ENCODE measurements around the gene TEX13A.

The TEX13A gene

DNA sequence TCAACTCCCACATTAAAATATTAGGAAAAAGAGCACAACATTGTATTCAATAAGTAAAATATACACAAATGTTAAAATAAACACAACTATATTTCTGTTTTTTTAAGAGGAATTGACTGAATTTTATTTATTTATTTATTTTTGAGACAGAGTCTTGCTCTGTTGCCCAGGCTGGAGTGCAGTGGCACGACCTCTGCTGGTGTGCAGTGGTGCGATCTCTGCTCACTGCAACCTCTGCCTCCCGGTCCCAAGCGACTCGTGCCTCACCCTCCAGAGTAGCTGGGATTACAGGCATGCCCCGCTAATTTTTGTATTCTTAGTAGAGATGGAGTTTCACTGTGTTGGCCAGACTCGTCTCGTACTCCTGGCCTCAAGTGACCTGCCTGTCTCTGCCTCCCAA lies 31.4 kb downstream of the TEX13A start:
- no peak for DNase-seq (ENCODE audit: low spot score)
- ChIA-PET POLR2A (ENCODE audit: low non-redundant PET) (no interaction called here), CTCF (interaction anchor here (1.5 kb wide), 1 partner anchor 275 kb away, joined by 5 read pairs; no protein-coding TSS in a partner anchor)
- no peak overlapping the region for H3K27ac ChIP-seq
- no peak for TF ChIP-seq CTCF (conservative IDR thresholded peaks at IDR 0.05; ENCODE audit: low read depth)

DNA sequence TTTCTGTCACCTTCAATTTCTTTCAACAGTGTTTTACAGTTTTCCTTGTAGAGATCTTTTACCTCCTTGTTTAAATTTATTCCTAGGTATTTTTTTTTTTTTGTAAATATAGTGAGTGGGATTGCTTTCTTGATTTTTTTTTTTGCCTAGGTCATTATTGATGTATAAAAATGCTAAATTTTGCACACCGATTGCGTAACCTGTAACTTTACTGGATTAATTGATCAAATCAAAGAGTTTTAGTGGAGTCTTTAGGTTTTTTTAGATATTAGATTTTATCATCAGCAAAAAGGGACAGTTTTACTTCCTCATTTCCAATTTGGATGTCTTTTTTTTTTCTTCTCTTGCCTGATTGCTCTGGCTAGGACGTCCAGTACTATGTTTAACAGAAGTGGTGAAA lies 40.9 kb downstream of the TEX13A start:
- POLR2A ChIA-PET (ENCODE audit: low non-redundant PET) = no interaction called here
- CTCF ChIA-PET = no interaction called here
- no peak for TF ChIP-seq CTCF (conservative IDR thresholded peaks at IDR 0.05; ENCODE audit: low read depth)
- no peak for DNase-seq (ENCODE audit: low spot score)
- H3K27ac ChIP-seq = no peak overlapping the region

DNA sequence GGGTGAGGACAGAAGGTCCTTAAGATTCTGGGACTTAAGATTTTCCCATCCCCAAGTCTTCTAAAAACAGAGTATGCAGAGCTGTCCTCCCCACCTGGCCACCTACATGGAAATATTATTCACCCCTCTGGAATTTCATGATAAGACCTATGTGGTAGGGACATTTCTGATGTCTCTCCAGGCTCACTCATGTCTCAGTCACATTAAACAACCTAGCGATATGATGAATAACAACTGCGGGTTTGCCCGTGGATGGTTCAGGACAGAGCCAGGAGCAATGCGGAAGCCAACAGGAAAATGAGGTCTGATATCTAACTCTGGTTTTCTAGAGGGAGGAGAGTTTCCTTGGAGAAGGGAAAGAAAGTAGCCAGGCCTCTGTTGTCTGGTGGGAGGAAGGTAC lies 47.4 kb downstream of the TEX13A start:
- no peak overlapping the region for H3K27ac ChIP-seq
- ChIA-PET CTCF (no interaction called here), POLR2A (ENCODE audit: low non-redundant PET) (no interaction called here)
- TF ChIP-seq CTCF (conservative IDR thresholded peaks at IDR 0.05; ENCODE audit: low read depth) = no peak
- no peak for DNase-seq (ENCODE audit: low spot score)
